Measurements from ENCODE around the gene EPHX1.
"Not testable (repeated sequence)": the region's sequence is repeated elsewhere in the genome, so short reads cannot be mapped to it uniquely, and the experiment has no call there.

EPHX1 gene

DNA sequence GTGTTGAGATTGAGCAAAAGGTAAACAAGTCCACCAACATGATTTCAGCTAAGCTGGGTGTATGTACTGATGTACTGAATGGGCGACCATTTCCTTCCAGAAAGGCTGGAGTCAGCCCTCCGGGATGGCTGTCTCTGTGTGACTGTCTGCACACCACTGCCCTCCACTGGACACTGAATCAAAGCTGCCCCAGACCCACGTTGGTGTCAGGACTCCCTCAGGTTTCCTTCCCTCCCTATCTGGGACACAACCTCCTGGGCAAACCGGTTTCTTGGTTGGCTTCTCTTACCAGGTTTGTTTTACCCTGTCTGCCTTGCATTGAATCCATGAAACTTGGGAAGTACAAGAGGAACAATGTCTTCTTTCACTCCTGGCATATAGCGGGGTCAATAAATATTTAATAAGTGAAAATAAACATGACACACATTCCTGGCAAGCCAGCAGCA, 37.6 kb upstream of the EPHX1 start:
- no peaks in the 10 kb centered on the region for H3K36me3 ChIP-seq (ENCODE audit: insufficient read depth, insufficient read length, low read length)
- DNase-seq (ENCODE audit: low read depth, low spot score) = peak; percentile 95
- no peaks in the 10 kb centered on the region for H3K9me3 ChIP-seq (ENCODE audit: insufficient read depth, low read length)
- peaks cover 10% of the 10 kb centered on the region for H3K4me1 ChIP-seq (ENCODE audit: insufficient read depth, insufficient read length)
- TF ChIP-seq YY1 (IDR thresholded peaks at IDR 0.05; ENCODE audit: insufficient read depth, insufficient read length) = peak; percentile 52
- TF ChIP-seq SUZ12 (IDR thresholded peaks at IDR 0.05; ENCODE audit: extremely low read depth, insufficient read depth, insufficient read length) = no peak
- no peak for TF ChIP-seq ZNF274 (IDR thresholded peaks at IDR 0.05; ENCODE audit: low read depth, low read length)
- no peaks in the 10 kb centered on the region for H3K27me3 ChIP-seq (ENCODE audit: insufficient read depth, insufficient read length)
- no peak overlapping the region for H3K4me3 ChIP-seq (ENCODE audit: insufficient read length, low read depth)
- H3K9ac ChIP-seq (ENCODE audit: insufficient read length, low read depth) = no peak overlapping the region

GRCh38 chr1:225772848-225773247, 37.1 kb upstream of the EPHX1 start:
- TF ChIP-seq YY1 (IDR thresholded peaks at IDR 0.05; ENCODE audit: insufficient read depth, insufficient read length) (no peak), SUZ12 (IDR thresholded peaks at IDR 0.05; ENCODE audit: extremely low read depth, insufficient read depth, insufficient read length) (no peak), ZNF274 (IDR thresholded peaks at IDR 0.05; ENCODE audit: low read depth, low read length) (no peak)
- no peak for DNase-seq (ENCODE audit: low read depth, low spot score)
- H3K9ac ChIP-seq (ENCODE audit: insufficient read length, low read depth) = no peak overlapping the region
- no peaks in the 10 kb centered on the region for H3K36me3 ChIP-seq (ENCODE audit: insufficient read depth, insufficient read length, low read length)
- H3K9me3 ChIP-seq (ENCODE audit: insufficient read depth, low read length) = no peaks in the 10 kb centered on the region
- H3K4me1 ChIP-seq (ENCODE audit: insufficient read depth, insufficient read length) = peaks cover 5% of the 10 kb centered on the region
- H3K4me3 ChIP-seq (ENCODE audit: insufficient read length, low read depth) = no peak overlapping the region
- no peaks in the 10 kb centered on the region for H3K27me3 ChIP-seq (ENCODE audit: insufficient read depth, insufficient read length)

DNA sequence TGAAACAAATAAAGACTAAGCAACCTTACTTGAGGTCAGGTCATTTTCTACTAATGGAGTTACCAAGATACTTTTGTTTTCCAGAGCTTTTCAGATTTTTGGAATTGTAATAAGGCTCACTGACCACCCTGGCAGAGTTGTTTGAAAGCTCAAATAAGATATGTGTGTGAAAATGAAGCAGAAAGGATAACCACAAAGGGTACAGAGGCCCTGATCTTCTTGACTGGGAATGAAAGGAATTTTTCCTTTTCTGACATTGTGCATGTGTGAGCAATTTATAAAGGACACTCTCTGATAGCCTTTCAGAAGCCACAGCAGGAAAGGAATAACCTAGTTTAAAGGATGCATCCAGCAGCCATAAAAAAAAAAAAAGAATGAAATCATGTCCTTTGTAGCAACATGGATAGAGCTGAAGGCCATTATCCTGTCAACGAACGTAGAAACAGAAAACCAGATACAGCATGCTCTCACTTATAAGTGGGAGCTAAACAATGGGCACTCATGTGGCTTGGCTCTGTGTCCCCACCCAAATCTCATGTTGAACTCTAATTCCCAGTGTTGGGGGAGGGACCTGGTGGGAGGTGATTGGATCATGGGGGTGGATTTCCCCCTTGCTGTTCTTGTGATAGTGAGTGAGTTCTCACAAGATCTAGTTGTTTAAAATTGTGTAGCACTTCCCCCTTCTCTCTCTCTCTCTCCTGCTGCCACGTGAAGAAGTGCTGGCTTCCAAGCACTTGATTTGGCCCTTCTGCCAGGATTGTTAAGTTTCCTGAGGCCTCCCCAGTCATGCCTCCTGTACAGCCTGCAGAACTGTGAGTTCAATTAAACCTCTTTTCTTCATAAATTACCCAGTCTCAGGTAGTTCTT, 35.4 kb upstream of the EPHX1 start:
- no peak overlapping the region for H3K4me3 ChIP-seq (ENCODE audit: insufficient read length, low read depth)
- H3K36me3 ChIP-seq (ENCODE audit: insufficient read depth, insufficient read length, low read length) = peaks cover 10% of the 10 kb centered on the region
- no peak for DNase-seq (ENCODE audit: low read depth, low spot score)
- H3K9me3 ChIP-seq (ENCODE audit: insufficient read depth, low read length) = no peaks in the 10 kb centered on the region
- H3K4me1 ChIP-seq (ENCODE audit: insufficient read depth, insufficient read length) = peaks cover 3% of the 10 kb centered on the region
- no peak for TF ChIP-seq YY1 (IDR thresholded peaks at IDR 0.05; ENCODE audit: insufficient read depth, insufficient read length)
- no peak for TF ChIP-seq ZNF274 (IDR thresholded peaks at IDR 0.05; ENCODE audit: low read depth, low read length)
- TF ChIP-seq SUZ12 (IDR thresholded peaks at IDR 0.05; ENCODE audit: extremely low read depth, insufficient read depth, insufficient read length) = no peak
- no peak overlapping the region for H3K9ac ChIP-seq (ENCODE audit: insufficient read length, low read depth)
- no peaks in the 10 kb centered on the region for H3K27me3 ChIP-seq (ENCODE audit: insufficient read depth, insufficient read length)

DNA sequence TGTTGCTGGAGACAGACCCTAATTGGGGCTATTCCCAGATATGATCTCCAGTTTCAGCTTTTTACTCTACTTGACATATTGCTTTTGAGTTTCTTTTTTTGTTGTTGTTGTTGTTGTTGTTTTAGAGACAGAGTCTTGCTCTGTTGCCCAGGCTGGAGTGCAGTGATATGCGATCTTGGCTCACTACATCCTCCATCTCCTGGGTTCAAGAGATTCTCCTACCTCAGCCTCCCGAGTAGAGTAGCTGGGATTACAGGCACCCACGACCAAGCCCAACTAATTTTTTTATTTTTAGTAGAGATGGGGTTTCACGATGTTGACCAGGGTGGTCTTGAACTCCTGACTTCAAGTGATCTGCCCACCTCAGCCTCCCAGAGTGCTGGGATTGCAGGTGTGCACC, 33.6 kb upstream of the EPHX1 start:
- no peaks in the 10 kb centered on the region for H3K27me3 ChIP-seq (ENCODE audit: insufficient read depth, insufficient read length)

DNA sequence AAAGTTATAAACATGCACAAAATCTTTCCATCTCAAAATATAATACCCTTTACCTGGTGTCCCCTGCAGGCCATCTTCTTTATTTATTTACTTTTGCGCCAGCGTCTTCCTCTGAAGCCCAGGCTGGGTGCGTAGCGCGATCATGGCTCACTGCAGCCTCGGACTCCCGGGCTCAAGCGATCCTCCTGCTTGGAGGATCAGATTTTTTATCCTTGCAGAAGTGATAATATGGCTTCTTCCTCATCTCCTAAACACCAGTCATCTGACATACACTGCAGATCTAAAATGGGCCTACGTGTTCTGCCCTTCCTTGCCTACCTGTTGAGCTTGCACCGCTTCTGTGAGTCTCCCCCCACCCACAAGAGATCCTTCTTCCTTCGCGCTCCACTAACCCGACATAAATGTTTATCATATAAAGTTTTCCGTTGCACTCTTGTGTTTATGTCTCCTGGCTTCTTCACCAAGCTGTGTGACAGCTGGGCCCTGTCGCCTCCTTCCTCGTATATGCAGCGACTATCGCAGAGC, 32.8 kb upstream of the EPHX1 start:
- Histone ChIP-seq H3K4me3 (ENCODE audit: insufficient read length, low read depth) (peak overlapping the region; percentile 72), H3K9ac (ENCODE audit: insufficient read length, low read depth) (peak overlapping the region; percentile 42), H3K36me3 (ENCODE audit: insufficient read depth, insufficient read length, low read length) (peaks cover 26% of the 10 kb centered on the region), H3K9me3 (ENCODE audit: insufficient read depth, low read length) (no peaks in the 10 kb centered on the region), H3K4me1 (ENCODE audit: insufficient read depth, insufficient read length) (peaks cover 2% of the 10 kb centered on the region), H3K27me3 (ENCODE audit: insufficient read depth, insufficient read length) (no peaks in the 10 kb centered on the region)
- TF ChIP-seq YY1 (IDR thresholded peaks at IDR 0.05; ENCODE audit: insufficient read depth, insufficient read length) (no peak), SUZ12 (IDR thresholded peaks at IDR 0.05; ENCODE audit: extremely low read depth, insufficient read depth, insufficient read length) (no peak), ZNF274 (IDR thresholded peaks at IDR 0.05; ENCODE audit: low read depth, low read length) (no peak)
- no peak for DNase-seq (ENCODE audit: low read depth, low spot score)

More for the DNA sequence above, 33.6 kb upstream of the EPHX1 start:
- H3K4me3 ChIP-seq (ENCODE audit: insufficient read length, low read depth) = no peak overlapping the region
- H3K9me3 ChIP-seq (ENCODE audit: insufficient read depth, low read length) = no peaks in the 10 kb centered on the region
- H3K9ac ChIP-seq (ENCODE audit: insufficient read length, low read depth) = no peak overlapping the region
- H3K36me3 ChIP-seq (ENCODE audit: insufficient read depth, insufficient read length, low read length) = peaks cover 26% of the 10 kb centered on the region
- peaks cover 2% of the 10 kb centered on the region for H3K4me1 ChIP-seq (ENCODE audit: insufficient read depth, insufficient read length)
- no peak for DNase-seq (ENCODE audit: low read depth, low spot score)
- TF ChIP-seq ZNF274 (IDR thresholded peaks at IDR 0.05; ENCODE audit: low read depth, low read length) (no peak), SUZ12 (IDR thresholded peaks at IDR 0.05; ENCODE audit: extremely low read depth, insufficient read depth, insufficient read length) (no peak), YY1 (IDR thresholded peaks at IDR 0.05; ENCODE audit: insufficient read depth, insufficient read length) (no peak)

DNA sequence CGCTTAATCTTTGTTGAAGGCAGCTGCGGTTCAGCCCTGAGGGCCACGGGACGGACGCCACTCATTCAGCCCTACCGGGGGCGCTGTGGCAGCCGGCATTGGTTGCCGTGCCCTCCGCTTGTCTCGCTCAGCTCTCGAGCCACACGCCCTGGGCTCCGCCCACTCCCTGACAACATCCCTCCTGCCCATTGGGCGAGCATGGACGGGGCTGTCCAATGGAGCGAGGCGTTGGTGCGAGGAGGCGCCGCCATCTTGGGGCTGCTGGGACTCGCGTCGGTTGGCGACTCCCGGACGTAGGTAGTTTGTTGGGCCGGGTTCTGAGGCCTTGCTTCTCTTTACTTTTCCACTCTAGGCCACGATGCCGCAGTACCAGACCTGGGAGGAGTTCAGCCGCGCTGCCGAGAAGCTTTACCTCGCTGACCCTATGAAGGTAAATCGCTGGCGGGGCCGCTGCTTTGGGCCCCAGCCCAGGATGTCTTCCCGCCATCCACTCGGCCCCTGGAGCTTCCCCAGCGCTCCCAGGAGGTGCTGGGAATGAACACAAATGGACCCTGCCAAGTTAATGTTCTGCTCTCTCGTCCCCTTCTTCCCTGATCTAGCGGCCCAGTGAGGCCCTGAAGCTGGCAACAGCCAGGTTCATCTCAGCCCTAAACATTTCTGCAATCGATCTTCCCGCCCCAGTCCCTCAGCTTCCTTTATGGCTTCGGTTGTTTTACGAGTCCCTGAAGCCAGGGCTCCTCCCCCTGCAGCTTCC, 32.2 kb upstream of the EPHX1 start, which contains the start of gene SRP9:
TSS of gene SRP9 (plus strand) at position 244 of the 754 bp plus-strand sequence. CDS start at position 359, 115 bp downstream.
- peak within 1 kb of the TSS; percentile 91 for H3K9ac ChIP-seq (ENCODE audit: insufficient read length, low read depth)
- TF ChIP-seq YY1 (IDR thresholded peaks at IDR 0.05; ENCODE audit: insufficient read depth, insufficient read length) (peak; percentile 92), ZNF274 (IDR thresholded peaks at IDR 0.05; ENCODE audit: low read depth, low read length) (no peak)
- peaks cover 1% of the 10 kb centered on the region for H3K4me1 ChIP-seq (ENCODE audit: insufficient read depth, insufficient read length)
- H3K36me3 ChIP-seq (ENCODE audit: insufficient read depth, insufficient read length, low read length) = peaks cover 32% of the 10 kb centered on the region
- H3K4me3 ChIP-seq (ENCODE audit: insufficient read length, low read depth) = peak within 1 kb of the TSS; percentile 72
- H3K9me3 ChIP-seq (ENCODE audit: insufficient read depth, low read length) = no peaks in the 10 kb centered on the region
- peak; percentile 100 for DNase-seq (ENCODE audit: low read depth, low spot score)
- no peaks in the 10 kb centered on the region for H3K27me3 ChIP-seq (ENCODE audit: insufficient read depth, insufficient read length)

GRCh38 chr1:225778337-225778669, 31.6 kb upstream of the EPHX1 start:
- no peaks in the 10 kb centered on the region for H3K27me3 ChIP-seq (ENCODE audit: insufficient read depth, insufficient read length)
- H3K4me1 ChIP-seq (ENCODE audit: insufficient read depth, insufficient read length) = no peaks in the 10 kb centered on the region
- peaks cover 37% of the 10 kb centered on the region for H3K36me3 ChIP-seq (ENCODE audit: insufficient read depth, insufficient read length, low read length)
- H3K9ac ChIP-seq (ENCODE audit: insufficient read length, low read depth) = peak overlapping the region; percentile 91
- H3K9me3 ChIP-seq (ENCODE audit: insufficient read depth, low read length) = no peaks in the 10 kb centered on the region
- TF ChIP-seq SUZ12 (IDR thresholded peaks at IDR 0.05; ENCODE audit: extremely low read depth, insufficient read depth, insufficient read length) (no peak), ZNF274 (IDR thresholded peaks at IDR 0.05; ENCODE audit: low read depth, low read length) (no peak), YY1 (IDR thresholded peaks at IDR 0.05; ENCODE audit: insufficient read depth, insufficient read length) (no peak)
- peak overlapping the region; percentile 72 for H3K4me3 ChIP-seq (ENCODE audit: insufficient read length, low read depth)
- no peak for DNase-seq (ENCODE audit: low read depth, low spot score)

DNA sequence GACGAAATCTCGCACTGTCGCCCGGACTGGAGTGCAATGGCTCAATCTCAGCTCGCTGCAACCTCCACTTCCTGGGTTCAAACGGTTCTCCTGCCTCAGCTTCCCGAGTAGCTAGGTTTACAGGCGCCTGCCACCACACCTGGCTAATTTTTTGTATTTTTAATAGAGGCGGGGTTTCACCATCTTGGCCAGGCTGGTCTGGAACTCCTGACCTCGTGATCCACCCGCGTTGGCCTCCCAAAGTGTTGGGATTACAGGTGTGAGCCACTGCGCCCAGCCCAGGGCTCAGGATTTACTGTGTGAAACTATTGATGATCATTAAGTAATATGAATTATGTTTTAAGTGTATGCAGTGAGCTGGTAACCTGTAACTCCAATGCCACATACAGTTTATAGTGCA, 30.8 kb upstream of the EPHX1 start:
- H3K36me3 ChIP-seq (ENCODE audit: insufficient read depth, insufficient read length, low read length) = peaks cover 45% of the 10 kb centered on the region
- not testable (repeated sequence) for DNase-seq (ENCODE audit: low read depth, low spot score); H3K27me3 ChIP-seq (ENCODE audit: insufficient read depth, insufficient read length); H3K9me3 ChIP-seq (ENCODE audit: insufficient read depth, low read length); H3K4me1 ChIP-seq (ENCODE audit: insufficient read depth, insufficient read length)
- peak overlapping the region; percentile 72 for H3K4me3 ChIP-seq (ENCODE audit: insufficient read length, low read depth)
- H3K9ac ChIP-seq (ENCODE audit: insufficient read length, low read depth) = peak overlapping the region; percentile 91

All from NT2/D1 (cell line).